ENCODE measurements around the gene AEBP1. TPM values are rescaled to one million over a fixed set of nuclear protein-coding genes. Genes with fewer than 3 reads are reported as not detected.

Gene AEBP1
- total RNA-seq, 4 donors from 2014 or later: 71.0 to 234 (median 156) TPM

- intact Hi-C loops (cut with DNase I): no loop called here
- H3K4me1 ChIP-seq: peaks cover 34 to 70% (median 42%) of the 10 kb centered on the region in 4 donors
- H3K36me3 ChIP-seq: peaks cover 0 to 5% (median 3%) of the 10 kb centered on the region in 4 donors
- 87% methylated on average over 11 of the region's 11 CpGs for WGBS
- no peaks in the 10 kb centered on the region for H3K27me3 ChIP-seq
- no peak overlapping the region for H3K4me3 ChIP-seq
- no peak overlapping the region for H3K27ac ChIP-seq (replicated peaks in 1 of 4)
- TF ChIP-seq CTCF (IDR thresholded peaks at IDR 0.05): no peak
- peak in 1 of 2 donors; percentile 11 for TF ChIP-seq POLR2AphosphoS5 (IDR thresholded peaks at IDR 0.05)
- no peak for DNase-seq (ENCODE audit: extremely low spot score)
- H3K9me3 ChIP-seq: no peaks in the 10 kb centered on the region
Observed at GRCh38 chr7:44067064-44067951, 36.8 kb upstream of the AEBP1 start.

- WGBS: 60% methylated on average over 5 of the region's 7 CpGs
- H3K27ac ChIP-seq (replicated peaks in 1 of 4): no peak overlapping the region
- intact Hi-C loops (cut with DNase I): no loop called here
- no peaks in the 10 kb centered on the region for H3K27me3 ChIP-seq
- H3K9me3 ChIP-seq: no peaks in the 10 kb centered on the region
- no peak overlapping the region for H3K4me3 ChIP-seq
- DNase-seq (ENCODE audit: extremely low spot score): no peak
- peaks cover 42 to 71% (median 47%) of the 10 kb centered on the region in 4 donors for H3K4me1 ChIP-seq
- TF ChIP-seq CTCF (IDR thresholded peaks at IDR 0.05): no peak
- peak in 1 of 2 donors; percentile 35 for TF ChIP-seq POLR2AphosphoS5 (IDR thresholded peaks at IDR 0.05)
- no peak for TF ChIP-seq EP300 (IDR thresholded peaks at IDR 0.05)
- TF ChIP-seq POLR2A (IDR thresholded peaks at IDR 0.05; ENCODE audit: low read depth): no peak
- H3K36me3 ChIP-seq: peaks cover 0 to 5% (median 4%) of the 10 kb centered on the region in 4 donors
Observed at GRCh38 chr7:44068054-44068453, 36.1 kb upstream of the AEBP1 start.

- intact Hi-C loops (cut with DNase I): loop anchor here (2.0 kb wide), 1 partner anchor 125 kb away; no protein-coding TSS in a partner anchor
Observed at GRCh38 chr7:44071726-44072363, 32.3 kb upstream of the AEBP1 start.

More at GRCh38 chr7:44071726-44072363, 32.3 kb upstream of the AEBP1 start:
- H3K27me3 ChIP-seq: no peaks in the 10 kb centered on the region
- 58% methylated on average over 9 of the region's 9 CpGs for WGBS
- TF ChIP-seq POLR2AphosphoS5 (IDR thresholded peaks at IDR 0.05): no peak
- TF ChIP-seq CTCF (IDR thresholded peaks at IDR 0.05): no peak
- no peak for TF ChIP-seq POLR2A (IDR thresholded peaks at IDR 0.05; ENCODE audit: low read depth)
- no peak for TF ChIP-seq EP300 (IDR thresholded peaks at IDR 0.05)
- no peaks in the 10 kb centered on the region for H3K9me3 ChIP-seq
- peaks cover 8 to 43% (median 42%) of the 10 kb centered on the region in 4 donors for H3K36me3 ChIP-seq
- DNase-seq (ENCODE audit: extremely low spot score): no peak
- peak overlapping the region; percentile 61 to 78 (median 72) for H3K27ac ChIP-seq (replicated peaks in 1 of 4)
- peaks cover 33 to 49% (median 35%) of the 10 kb centered on the region in 4 donors for H3K4me1 ChIP-seq
- H3K4me3 ChIP-seq: no peak overlapping the region

Data from esophagus muscularis mucosa (tissue), 4 donors.